ENCODE data around the gene ERFE. TPM values are rescaled to one million over a fixed set of nuclear protein-coding genes. Genes with fewer than 3 reads are reported as not detected.

The ERFE gene
- total RNA-seq, 4 donors from 2014 or later, result 0.46 to 3.3 (median 1.3) TPM

DNA sequence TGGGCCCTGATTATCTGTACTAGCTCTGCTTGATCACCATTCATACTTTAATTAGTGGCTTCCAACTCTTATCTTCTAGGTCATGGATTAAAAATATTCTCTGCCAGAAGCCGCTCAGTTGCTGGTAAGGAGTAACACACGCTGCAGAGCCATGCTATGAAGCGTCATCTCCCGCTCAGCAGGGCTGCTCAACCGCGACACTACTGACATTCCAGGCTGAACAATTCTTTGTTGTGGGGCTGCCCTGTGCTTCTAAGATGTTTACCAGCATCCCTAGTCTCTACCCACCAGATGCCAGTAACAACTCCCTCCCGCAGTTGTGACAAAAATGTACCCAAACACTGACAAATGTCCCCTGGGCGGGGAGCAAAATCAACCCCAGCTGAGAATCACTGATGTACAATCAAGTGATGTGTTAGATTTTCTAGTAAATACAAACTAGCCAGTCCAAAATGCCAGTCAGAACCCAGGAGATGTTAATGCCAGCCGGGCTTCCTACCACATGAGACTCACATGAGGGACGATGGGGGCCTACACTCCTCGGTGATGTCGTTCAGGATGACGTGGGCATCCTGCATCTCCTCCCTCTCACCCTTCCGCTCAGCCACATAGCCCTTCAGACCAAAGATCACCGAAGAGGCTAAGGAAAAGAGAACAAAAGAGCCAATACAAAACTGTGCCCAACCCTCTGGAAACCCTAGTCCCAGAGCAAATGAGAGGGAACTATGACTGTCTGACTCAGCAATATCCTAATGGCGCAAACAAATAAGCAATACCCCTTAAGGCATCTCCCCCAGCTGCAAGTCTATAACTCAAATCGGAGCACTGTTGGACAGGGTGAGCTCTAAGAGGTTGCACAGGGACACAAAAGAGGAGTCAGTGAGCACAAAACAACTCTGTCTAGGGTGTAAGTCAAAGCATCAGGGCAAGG, 29.1 kb downstream of the ERFE start:
- in situ Hi-C loops (cut with MboI; ENCODE audit: low sequenced_read_pairs in 4 of 4), result no loop called here
- Histone ChIP-seq H3K9me3 (no peaks in the 10 kb centered on the region), H3K4me3 (no peak overlapping the region), H3K27me3 (no peaks in the 10 kb centered on the region), H3K27ac (no peak overlapping the region), H3K36me3 (peaks cover 7 to 97% of the 10 kb centered on the region in 2 donors), H3K4me1 (peaks cover 0 to 10% of the 10 kb centered on the region in 2 donors)
- ATAC-seq, result no peak
- intact Hi-C loops (cut with DNase I; ENCODE audit: low total_unique reads), result no loop called here
- TF ChIP-seq POLR2A (IDR thresholded peaks at IDR 0.05) (no peak), CTCF (IDR thresholded peaks at IDR 0.05 in 4 of 5, conservative IDR thresholded peaks at IDR 0.05 in 1 of 5) (no peak)
- DNase-seq, result no peak

DNA sequence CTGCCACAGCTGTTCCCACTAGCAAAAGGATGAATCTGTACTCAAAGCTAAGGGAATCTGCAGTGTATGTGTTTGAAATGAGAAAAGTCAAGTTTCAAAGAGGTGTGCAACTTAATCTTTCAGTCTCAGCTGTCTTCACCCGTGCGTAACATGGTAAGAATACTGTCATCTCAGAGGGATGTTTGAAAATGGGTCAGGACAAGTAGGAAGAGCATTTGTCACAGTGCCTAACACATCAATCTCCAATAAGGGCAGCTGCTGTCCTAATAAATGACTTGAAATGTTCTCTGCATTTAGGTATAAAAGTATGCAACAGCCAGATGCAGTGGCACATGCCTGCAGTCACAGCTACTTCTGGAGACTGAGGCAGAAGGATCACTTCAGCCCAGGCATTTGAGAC, 31.7 kb downstream of the ERFE start:
- H3K4me3 ChIP-seq, result no peak overlapping the region
- H3K36me3 ChIP-seq, result peaks cover 7 to 89% of the 10 kb centered on the region in 2 donors
- no peak for TF ChIP-seq CTCF (IDR thresholded peaks at IDR 0.05 in 4 of 5, conservative IDR thresholded peaks at IDR 0.05 in 1 of 5)
- TF ChIP-seq POLR2A (IDR thresholded peaks at IDR 0.05), result no peak
- H3K4me1 ChIP-seq, result peaks cover under 1 to 10% of the 10 kb centered on the region in 2 donors
- DNase-seq (no peak), ATAC-seq (peak in 1 of 2 donors; percentile 84)
- no peaks in the 10 kb centered on the region for H3K27me3 ChIP-seq
- intact Hi-C loops (cut with DNase I; ENCODE audit: low total_unique reads) (no loop called here), in situ Hi-C loops (cut with MboI; ENCODE audit: low sequenced_read_pairs in 4 of 4) (no loop called here)
- H3K27ac ChIP-seq, result peak overlapping the region in 1 of 4 donors; percentile 31
- H3K9me3 ChIP-seq, result no peaks in the 10 kb centered on the region

DNA sequence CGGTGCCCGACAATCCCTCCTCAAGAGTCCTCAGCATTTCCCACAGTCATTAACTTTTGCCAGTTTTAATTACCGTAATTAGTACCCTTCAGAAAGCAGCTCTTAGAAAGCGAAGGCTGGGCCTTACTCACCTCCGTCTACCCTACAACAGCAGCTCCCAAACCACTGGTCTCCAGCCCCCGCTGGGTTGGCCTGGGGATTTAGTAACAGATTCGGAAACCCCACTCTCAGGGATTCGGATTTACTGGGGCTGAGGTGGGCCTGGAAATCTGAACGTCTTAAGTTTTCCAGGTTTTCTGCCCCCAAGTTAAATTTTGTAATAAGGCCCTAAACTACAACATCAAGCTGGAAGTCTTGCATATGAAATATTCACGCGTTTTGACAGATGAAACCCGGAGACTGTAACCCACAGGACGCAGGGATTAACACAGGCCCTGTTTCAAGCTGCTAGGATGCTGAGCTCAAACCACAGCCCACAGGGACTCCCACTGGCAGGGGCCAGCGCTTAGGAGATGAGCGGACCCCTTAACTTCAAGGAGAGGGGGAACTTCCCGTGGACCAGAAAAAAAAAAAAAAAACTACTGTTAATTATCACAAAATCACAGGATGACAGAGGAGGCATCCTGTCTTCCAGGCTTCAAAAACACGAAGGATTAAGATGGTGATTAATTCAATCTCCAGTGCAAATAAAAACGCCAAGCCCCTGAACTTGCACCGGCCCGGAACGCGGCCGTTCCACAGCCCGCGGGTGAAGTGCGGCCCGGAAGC, 43.7 kb downstream of the ERFE start:
- ATAC-seq (no peak), DNase-seq (no peak)
- no peaks in the 10 kb centered on the region for H3K36me3 ChIP-seq
- in situ Hi-C loops (cut with MboI; ENCODE audit: low sequenced_read_pairs in 4 of 4), result no loop called here
- H3K4me1 ChIP-seq, result peaks cover 36 to 44% of the 10 kb centered on the region in 2 donors
- H3K4me3 ChIP-seq, result peak overlapping the region; percentile 56 to 70 (median 66)
- intact Hi-C loops (cut with DNase I; ENCODE audit: low total_unique reads), result loop anchor here (2.0 kb wide), 3 partner anchors 86 to 344 kb away; partner anchors contain the start of genes PER2, RAMP1 and SCLY
- no peaks in the 10 kb centered on the region for H3K9me3 ChIP-seq
- H3K27ac ChIP-seq, result peak overlapping the region; percentile 83 to 94 (median 91)
- TF ChIP-seq POLR2A (IDR thresholded peaks at IDR 0.05), result no peak
- TF ChIP-seq CTCF (IDR thresholded peaks at IDR 0.05 in 4 of 5, conservative IDR thresholded peaks at IDR 0.05 in 1 of 5), result no peak
- H3K27me3 ChIP-seq, result no peaks in the 10 kb centered on the region

GRCh38 chr2:238203094-238203972, 44.6 kb downstream of the ERFE start, which contains the start of gene ILKAP:
ILKAP (minus strand) TSS chr2:238203695; CDS start chr2:238203553, 142 bp downstream.
- in situ Hi-C loops (cut with MboI; ENCODE audit: low sequenced_read_pairs in 4 of 4), result no loop called here
- H3K27ac ChIP-seq, result peak within 1 kb of the TSS; percentile 83 to 94 (median 91)
- peaks cover 31 to 43% of the 10 kb centered on the region in 2 donors for H3K4me1 ChIP-seq
- peak in 1 of 5 experiments; percentile 24 for TF ChIP-seq CTCF (IDR thresholded peaks at IDR 0.05 in 4 of 5, conservative IDR thresholded peaks at IDR 0.05 in 1 of 5)
- peak; percentile 93 to 97 for TF ChIP-seq POLR2A (IDR thresholded peaks at IDR 0.05)
- no peaks in the 10 kb centered on the region for H3K9me3 ChIP-seq
- ATAC-seq (peak; percentile 95 to 96), DNase-seq (peak; percentile 81 to 87)
- H3K4me3 ChIP-seq, result peak within 1 kb of the TSS; percentile 56 to 85 (median 66)
- H3K36me3 ChIP-seq, result no peaks in the 10 kb centered on the region
- intact Hi-C loops (cut with DNase I; ENCODE audit: low total_unique reads), result loop anchor here (2.0 kb wide), 3 partner anchors 85 to 345 kb away; partner anchors contain the start of genes PER2, RAMP1 and SCLY
- no peaks in the 10 kb centered on the region for H3K27me3 ChIP-seq

All from gastrocnemius medialis (tissue), 4 donors.